Loucy (cell line): ENCODE data around the gene ARMH3.

Experiments used
- H2AFZ ChIP-seq: fragments of 200-600 bp; sonication (generic); 2 replicates; pipeline ENCODE4 v1.6.0; 2016; ENCODE audit warnings: antibody characterized with exemption, mild to moderate bottlenecking, low read length, moderate library complexity
- H3F3A ChIP-seq: fragments of 200-600 bp; 2 replicates; pipeline ENCODE4 v1.6.0; 2016; ENCODE audit warnings: antibody characterized with exemption, low read depth, mild to moderate bottlenecking
- H3K27me3 ChIP-seq: fragments of 200-600 bp; sonication (generic); 2 replicates; pipeline ENCODE4 v1.6.1; 2014; ENCODE audit warnings: low read length, mild to moderate bottlenecking; ENCODE audit not compliant: insufficient read depth, poor library complexity, severe bottlenecking
- H3K36me3 ChIP-seq: fragments of 200-600 bp; sonication (generic); 2 replicates; pipeline ENCODE4 v1.6.1; 2016; ENCODE audit warnings: low read length; ENCODE audit not compliant: insufficient read depth
- H3K4me1 ChIP-seq: fragments of 200-600 bp; sonication (generic); 2 replicates; pipeline ENCODE4 v1.5.1; 2014; ENCODE audit warnings: low read length, mild to moderate bottlenecking; ENCODE audit not compliant: insufficient read depth, poor library complexity, severe bottlenecking
- H3K4me2 ChIP-seq: fragments of 200-600 bp; sonication (generic); 2 replicates; pipeline ENCODE4 v1.6.0; 2014; ENCODE audit warnings: antibody characterized with exemption, low read length, low read depth, mild to moderate bottlenecking; ENCODE audit not compliant: poor library complexity, severe bottlenecking
- H3K4me3 ChIP-seq: fragments of 200-600 bp; sonication (generic); 2 replicates; pipeline ENCODE4 v1.5.1; 2014; ENCODE audit warnings: low read length, mild to moderate bottlenecking, mixed read lengths; ENCODE audit not compliant: poor library complexity, severe bottlenecking
- H3K79me2 ChIP-seq: fragments of 200-600 bp; sonication (generic); 2 replicates; pipeline ENCODE4 v1.6.1; 2014; ENCODE audit warnings: low read length; ENCODE audit not compliant: insufficient read depth
- H3K9ac ChIP-seq: fragments of 200-600 bp; sonication (generic); 2 replicates; pipeline ENCODE4 v1.6.0; 2014; ENCODE audit warnings: mild to moderate bottlenecking, low read depth, low read length, moderate library complexity; ENCODE audit not compliant: poor library complexity, severe bottlenecking
- H3K9me2 ChIP-seq: fragments of 200-600 bp; sonication (generic); replicated peaks from 2 replicates; pipeline ENCODE4 v1.6.1; 2016; ENCODE audit warnings: low read depth, low read length, mixed read lengths
- H3K9me3 ChIP-seq: fragments of 200-600 bp; sonication (generic); 2 replicates; pipeline ENCODE4 v1.6.1; 2014; ENCODE audit warnings: mild to moderate bottlenecking, antibody characterized with exemption, low read length, low read depth; ENCODE audit not compliant: insufficient read depth
- H4K20me1 ChIP-seq: fragments of 200-600 bp; sonication (generic); 2 replicates; pipeline ENCODE4 v1.6.0; 2014; ENCODE audit warnings: antibody characterized with exemption, low read length, mild to moderate bottlenecking; ENCODE audit not compliant: insufficient read depth, poor library complexity, severe bottlenecking
- CTCF ChIP-seq: fragments of 200-600 bp; sonication (generic); conservative IDR thresholded peaks from 2 replicates; pipeline ENCODE4 v1.5.1; 2014; ENCODE audit warnings: mild to moderate bottlenecking, antibody characterized with exemption, low read length
- EZH2phosphoT487 ChIP-seq: fragments of 200-600 bp; IDR thresholded peaks from 2 replicates; pipeline ENCODE4 v1.6.1; 2018; ENCODE audit warnings: antibody characterized with exemption, mild to moderate bottlenecking, moderate library complexity, borderline replicate concordance

The ARMH3 gene

GRCh38 chr10:101881036-101881774 is 174.8 kb downstream of the ARMH3 start:
- H3K79me2 ChIP-seq = no peaks in the 10 kb centered on the region
- no peak overlapping the region for H3K4me2 ChIP-seq
- no peak for TF ChIP-seq EZH2phosphoT487
- no peak for TF ChIP-seq CTCF
- H3K27me3 ChIP-seq = no peaks in the 10 kb centered on the region
- peak overlapping the region; percentile 7 for H3K9ac ChIP-seq
- H3K9me2 ChIP-seq = no peaks in the 10 kb centered on the region
- peaks cover 5% of the 10 kb centered on the region; the same call in 1 of the 2 replicates for H3K36me3 ChIP-seq
- peaks cover 15% of the 10 kb centered on the region for H3K4me1 ChIP-seq
- H2AFZ ChIP-seq = no peak overlapping the region
- H3F3A ChIP-seq = no peaks in the 10 kb centered on the region
- H4K20me1 ChIP-seq = no peaks in the 10 kb centered on the region
- no peak overlapping the region for H3K4me3 ChIP-seq
- H3K9me3 ChIP-seq = no peaks in the 10 kb centered on the region

- Histone ChIP-seq H3K9me3 (no peaks in the 10 kb centered on the region), H3K79me2 (no peaks in the 10 kb centered on the region), H2AFZ (no peak overlapping the region), H3K4me2 (no peak overlapping the region), H3K9me2 (no peaks in the 10 kb centered on the region), H3K9ac (peak overlapping the region; percentile 7), H3F3A (no peaks in the 10 kb centered on the region), H3K36me3 (peaks cover 3% of the 10 kb centered on the region; the same call in 1 of the 2 replicates), H3K27me3 (no peaks in the 10 kb centered on the region), H3K4me1 (peaks cover 23% of the 10 kb centered on the region), H4K20me1 (no peaks in the 10 kb centered on the region), H3K4me3 (no peak overlapping the region)
- no peak for TF ChIP-seq EZH2phosphoT487
These were observed 175.8 kb downstream of the ARMH3 start for GRCh38 chr10:101880232-101880573.

- H3K27me3 ChIP-seq = no peaks in the 10 kb centered on the region
- H3K4me2 ChIP-seq = no peak overlapping the region
- no peaks in the 10 kb centered on the region for H4K20me1 ChIP-seq
- no peaks in the 10 kb centered on the region for H3K79me2 ChIP-seq
- peak overlapping the region; percentile 7 for H3K9ac ChIP-seq
- no peaks in the 10 kb centered on the region for H3K9me2 ChIP-seq
- H3K36me3 ChIP-seq = no peaks in the 10 kb centered on the region; the same call in 1 of the 2 replicates
- H3K4me1 ChIP-seq = peaks cover 29% of the 10 kb centered on the region
- H2AFZ ChIP-seq = no peak overlapping the region
- TF ChIP-seq EZH2phosphoT487 = no peak
- no peak for TF ChIP-seq CTCF
- peaks cover 3% of the 10 kb centered on the region; the same call in 1 of the 2 replicates for H3F3A ChIP-seq
- no peak overlapping the region for H3K4me3 ChIP-seq
- no peaks in the 10 kb centered on the region for H3K9me3 ChIP-seq
These were observed 176.3 kb downstream of the ARMH3 start for GRCh38 chr10:101879456-101880231.
